Kidney tubule cell (primary cell): Measurements from ENCODE around the gene BMX.

Experiments
- DNase-seq: peaks from one replicate; pipeline ENCODE4 v3.0.0-alpha.2; 2018; ENCODE audit warnings: low spot score

The BMX gene

GRCh38 chrX:15500497-15500966, at the start of gene BMX:
TSS of gene BMX (plus strand) at chrX:15500807. CDS start at chrX:15508354, 7,547 bp downstream.
- no peak for DNase-seq

GRCh38 chrX:15451913-15452312, 48.7 kb upstream of the BMX start:
- no peak for DNase-seq

DNA sequence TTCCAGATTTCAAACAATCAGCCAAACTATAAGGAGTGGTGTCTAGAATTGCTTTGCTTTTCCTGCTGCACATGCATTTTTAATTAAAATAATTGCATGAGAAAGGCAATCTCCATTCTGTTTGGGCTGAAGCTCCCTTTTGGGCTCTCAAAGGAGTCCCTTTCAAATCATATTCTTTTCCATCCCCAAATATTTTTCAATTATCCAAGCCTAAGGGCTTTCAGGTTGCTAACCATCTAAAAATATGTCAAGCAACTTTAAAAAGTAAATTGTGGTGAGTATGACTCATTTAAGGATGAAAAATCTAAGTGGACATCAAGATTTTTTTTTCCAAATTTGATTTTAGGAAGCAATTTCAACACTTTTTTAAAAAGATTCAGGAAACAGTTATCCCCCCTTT, 35.9 kb upstream of the BMX start:
- DNase-seq, result no peak

DNA sequence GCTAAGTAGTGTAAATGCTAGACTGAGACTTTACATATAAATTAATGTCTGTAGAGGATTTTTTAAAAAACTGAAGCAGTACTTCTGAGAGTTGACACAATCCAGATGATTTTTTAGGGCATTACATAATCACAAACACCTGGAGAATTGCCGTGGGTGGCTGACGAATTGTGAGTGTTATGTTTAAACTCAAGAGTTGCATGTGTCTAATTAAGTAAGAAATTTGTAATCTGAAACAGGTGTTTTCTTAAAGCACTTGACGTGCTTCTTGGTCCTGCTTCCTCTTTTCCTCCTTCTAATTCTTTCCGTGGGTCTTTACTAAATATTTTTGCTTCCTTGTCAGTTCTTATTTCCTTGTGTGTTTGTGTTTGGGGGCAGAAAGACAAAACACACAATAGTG, 35.3 kb upstream of the BMX start:
- no peak for DNase-seq

DNA sequence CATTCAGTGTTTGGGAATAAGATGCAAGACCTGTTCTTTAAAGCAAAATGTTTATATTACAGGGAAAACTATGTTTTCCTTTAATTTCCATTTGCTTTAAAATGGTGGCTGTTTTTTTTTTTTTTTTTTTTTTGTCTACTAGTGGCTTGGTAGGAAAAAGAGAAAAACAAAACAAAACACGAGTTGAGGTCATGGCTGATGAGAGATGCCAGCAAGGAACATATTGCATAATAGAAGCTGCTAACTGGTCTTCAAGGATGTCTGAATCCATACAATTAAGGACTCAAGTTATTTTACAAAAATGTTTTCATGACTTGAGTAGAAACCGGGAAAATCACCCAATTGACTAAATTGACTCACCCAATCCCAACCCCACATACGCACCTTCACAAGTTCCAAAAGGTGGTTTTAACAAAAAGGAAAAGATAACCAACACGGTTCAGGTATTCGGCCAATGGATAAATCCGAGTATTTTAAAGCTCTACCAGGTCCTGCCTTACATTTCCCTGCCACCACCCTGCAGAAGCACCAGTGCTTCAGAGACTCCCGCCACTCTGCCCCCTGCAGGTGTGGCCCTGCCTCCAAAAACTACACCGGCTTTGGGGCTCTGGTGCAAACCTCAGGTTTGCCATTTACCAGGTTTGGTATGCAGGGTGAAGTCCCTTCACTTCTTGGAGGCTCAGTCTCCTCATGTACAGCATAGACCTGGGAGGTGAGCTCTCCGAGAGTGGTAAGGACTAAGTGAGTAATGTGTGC, 34.5 kb upstream of the BMX start:
- no peak for DNase-seq

DNA sequence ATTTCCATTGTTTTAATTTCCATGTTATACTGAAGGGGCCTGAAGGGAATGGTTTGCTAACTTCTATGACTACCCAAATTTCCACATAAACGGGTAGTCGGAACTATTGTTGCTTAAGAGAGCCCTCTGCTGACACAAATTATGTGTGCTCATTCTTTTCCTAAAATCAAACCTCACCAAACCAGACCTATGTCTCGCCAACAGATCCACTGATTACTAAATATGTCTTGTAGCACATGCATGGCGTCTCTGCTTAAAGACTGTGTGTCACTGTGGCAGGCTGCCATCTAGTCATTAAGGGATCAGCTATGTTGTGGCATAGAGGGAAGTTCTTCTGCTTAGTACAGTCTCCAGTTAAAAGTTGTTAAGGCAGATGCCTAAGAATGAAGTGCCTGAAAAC, 32.6 kb upstream of the BMX start:
- DNase-seq, result peak; percentile 41

DNA sequence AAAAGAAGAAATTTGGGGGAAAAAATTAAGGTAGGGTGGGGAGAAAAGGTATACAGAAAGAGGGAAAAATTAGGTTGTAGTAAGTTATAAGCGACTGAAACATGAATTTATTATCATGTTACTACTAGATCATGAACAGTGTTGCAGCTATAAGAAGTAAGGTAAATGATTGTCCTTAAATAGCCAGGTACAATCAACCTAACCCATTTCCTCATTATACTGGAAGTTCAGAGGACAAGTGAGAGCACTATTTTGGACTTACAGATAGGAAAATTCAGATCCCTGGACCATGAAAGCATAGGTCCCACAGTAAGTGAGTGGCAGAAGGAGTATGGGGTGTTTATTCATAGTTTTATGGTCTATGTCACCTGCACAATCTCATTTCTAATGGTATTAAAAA, 31.0 kb upstream of the BMX start:
- DNase-seq, result no peak

DNA sequence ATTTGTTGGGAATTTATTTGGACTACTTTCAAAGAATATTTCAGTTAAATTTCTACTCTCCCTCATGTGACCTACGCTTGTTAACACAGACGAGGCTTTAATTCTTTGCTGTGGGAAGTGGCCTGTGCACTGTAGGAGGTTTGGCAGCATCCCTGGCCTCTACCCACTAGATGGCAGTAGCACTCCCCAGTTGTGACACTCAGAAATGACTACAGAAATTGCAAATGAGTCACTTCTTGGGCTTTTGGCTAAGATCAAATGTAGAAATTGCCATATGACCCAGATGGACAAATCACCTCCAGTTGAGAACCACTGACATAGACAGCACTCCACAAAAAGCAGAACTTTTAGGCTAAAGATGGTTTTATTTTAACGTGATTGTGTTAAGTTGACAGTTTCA, 29.6 kb upstream of the BMX start:
- DNase-seq, result peak; percentile 75

DNA sequence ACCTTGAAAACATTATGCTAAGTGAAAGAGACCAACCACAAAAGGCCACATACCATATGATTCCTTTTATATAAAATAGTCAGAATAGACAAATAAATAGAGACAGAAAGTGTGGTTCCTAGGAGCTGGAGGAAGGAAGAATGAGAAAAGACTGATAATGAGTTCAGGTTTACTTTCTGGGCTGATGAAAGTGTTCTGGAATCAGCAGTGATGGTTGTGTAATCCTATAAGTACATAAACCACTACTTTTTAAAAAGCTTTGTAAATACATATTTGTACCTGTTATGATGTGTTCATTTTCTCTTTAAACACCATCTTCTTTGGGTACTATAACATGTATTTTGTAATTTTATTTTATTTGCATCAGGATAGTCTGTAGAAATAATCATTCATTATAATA, 28.1 kb upstream of the BMX start:
- no peak for DNase-seq

- DNase-seq, result no peak
These were observed 26.6 kb upstream of the BMX start for GRCh38 chrX:15474028-15474427.

GRCh38 chrX:15475021-15475420, 25.6 kb upstream of the BMX start:
- peak; percentile 38 for DNase-seq

DNA sequence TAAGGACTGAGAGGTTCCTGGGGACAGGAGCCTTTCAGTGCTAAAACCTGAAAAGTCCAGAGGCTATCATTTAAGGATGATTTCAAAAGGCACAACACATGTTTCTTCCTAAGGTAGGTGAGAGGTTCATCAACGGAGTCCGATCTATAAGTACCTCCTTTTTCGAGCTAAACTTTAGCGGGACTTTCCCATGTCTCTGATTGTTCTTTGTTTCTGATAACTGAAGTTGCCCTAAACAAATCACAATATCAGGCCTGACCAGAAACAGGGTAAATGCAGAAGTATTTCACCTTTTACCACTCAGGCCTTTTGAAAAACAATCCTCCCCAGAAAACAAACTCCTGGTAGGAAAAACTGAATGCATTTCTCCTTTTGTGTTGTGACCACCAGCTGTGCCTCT, 25.1 kb upstream of the BMX start:
- no peak for DNase-seq

DNA sequence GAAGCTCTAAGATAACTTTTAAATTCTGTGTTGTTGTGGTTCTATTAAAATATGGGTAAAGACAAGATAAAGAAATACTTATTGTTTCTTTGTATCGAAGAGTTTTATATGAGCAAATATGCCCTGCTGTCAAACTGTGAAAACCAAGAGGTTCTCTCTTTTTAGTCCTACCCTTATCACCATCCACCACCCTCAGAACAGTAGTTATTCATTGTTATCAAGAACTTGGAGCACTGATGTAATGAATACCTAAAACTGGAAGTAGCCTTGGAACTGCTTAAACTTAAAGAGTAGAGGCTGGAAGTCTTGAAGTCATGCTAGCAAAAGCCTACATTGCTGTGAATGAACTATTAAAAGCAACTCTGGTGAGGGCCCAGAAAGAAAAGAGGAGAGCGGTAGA, 16.7 kb upstream of the BMX start:
- no peak for DNase-seq

DNA sequence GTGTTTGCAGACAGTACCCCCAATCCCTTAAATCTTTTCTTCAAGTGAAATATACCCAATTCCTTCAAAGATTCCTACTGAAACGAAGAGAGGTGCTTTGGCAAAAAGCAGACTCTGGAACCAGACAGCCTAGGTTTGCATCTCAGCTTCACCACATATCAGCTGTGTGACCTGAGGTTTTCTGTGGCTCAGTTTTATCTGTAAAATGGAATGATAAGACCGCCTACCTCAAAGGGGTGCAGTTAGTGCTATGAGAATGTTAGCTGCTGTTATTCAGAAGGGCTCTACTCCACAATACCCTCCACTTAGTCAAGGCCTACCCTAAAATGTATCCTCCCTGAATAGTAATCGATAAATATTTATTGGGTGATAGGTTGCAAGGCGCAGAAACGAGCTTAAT, 8.1 kb upstream of the BMX start:
- DNase-seq, result no peak

GRCh38 chrX:15493118-15493962, 7.3 kb upstream of the BMX start, which contains the start of gene PIR:
TSS of gene PIR (minus strand) at chrX:15493333. CDS start at chrX:15491257, 2,076 bp downstream.
- DNase-seq, result peak; percentile 91

DNA sequence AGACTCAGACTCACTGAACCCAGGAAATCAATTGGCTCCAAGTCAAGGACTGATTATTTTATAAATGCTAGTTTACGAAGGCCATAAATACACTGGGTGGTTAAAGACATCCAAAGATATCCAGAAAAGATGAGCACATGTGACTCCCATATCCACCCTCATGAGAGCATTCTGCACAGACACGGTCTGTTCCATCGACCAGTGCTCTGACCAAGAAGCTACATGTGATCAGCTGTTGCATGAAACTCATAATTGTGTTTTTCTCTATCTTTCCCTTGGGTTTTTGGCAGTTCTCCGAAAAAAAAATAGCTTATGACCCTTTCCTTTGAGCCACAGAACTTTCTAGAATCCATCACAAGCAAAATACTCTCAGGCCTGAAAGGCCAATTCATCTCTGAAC, 4.8 kb upstream of the BMX start:
- DNase-seq, result no peak

DNA sequence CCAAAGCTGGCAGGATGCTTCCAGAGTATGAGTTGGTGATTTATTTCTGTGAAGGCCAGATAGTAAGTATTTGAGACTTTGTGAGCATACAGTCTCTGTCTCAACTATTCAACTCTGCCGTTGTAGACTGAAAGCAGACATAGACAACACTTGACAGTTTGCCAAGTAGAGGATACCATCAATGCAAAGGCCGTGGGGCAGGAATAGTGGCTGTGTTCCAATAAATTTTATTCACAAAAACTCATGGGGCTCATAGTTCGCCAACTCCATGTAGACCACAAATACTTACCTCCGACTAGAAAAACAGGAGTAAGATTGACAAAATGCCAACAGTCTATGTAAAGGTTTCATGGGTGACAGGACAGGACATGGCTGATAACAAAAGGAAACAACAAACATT, 3.8 kb upstream of the BMX start:
- DNase-seq, result no peak

DNA sequence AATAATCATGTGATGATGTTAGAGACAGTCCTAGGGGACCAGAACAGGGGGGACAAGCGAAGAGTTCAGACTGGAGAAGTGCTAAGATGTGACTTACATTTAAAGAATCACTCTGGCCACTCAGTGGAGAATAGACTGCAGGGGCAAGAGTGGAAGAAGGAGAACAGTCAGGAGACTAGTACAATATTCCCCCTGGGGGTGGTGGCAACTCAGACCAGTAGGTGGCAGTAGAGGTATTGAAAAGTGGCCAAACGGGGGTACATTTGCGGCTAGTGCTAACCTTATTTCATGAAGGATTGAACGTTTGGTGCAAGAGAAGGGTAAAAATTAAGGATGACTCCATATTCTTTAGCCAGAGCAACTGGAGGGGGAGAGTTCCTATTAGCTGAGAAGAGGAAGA, 2.7 kb upstream of the BMX start:
- DNase-seq, result peak; percentile 53

GRCh38 chrX:15498741-15499140, 1.9 kb upstream of the BMX start:
- DNase-seq, result no peak

DNA sequence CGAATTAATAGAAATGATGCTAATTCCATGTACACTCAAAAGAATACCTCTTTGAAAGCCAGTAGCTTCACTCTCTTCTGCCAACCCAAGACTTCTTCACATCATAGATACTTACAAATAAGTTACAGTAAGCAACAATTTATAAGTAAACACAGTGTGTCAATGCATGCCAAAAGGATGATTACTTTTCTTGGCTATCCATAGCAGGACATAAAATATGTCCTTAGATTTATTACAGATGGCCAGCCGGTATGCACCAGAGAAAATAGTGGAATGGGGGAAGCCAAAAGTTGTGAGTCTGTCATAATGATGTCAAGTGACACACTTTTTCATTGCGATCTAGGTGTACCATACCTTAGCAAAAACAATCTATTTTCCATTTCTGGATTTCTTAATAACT, 631 bp upstream of the BMX start:
- DNase-seq, result no peak

DNA sequence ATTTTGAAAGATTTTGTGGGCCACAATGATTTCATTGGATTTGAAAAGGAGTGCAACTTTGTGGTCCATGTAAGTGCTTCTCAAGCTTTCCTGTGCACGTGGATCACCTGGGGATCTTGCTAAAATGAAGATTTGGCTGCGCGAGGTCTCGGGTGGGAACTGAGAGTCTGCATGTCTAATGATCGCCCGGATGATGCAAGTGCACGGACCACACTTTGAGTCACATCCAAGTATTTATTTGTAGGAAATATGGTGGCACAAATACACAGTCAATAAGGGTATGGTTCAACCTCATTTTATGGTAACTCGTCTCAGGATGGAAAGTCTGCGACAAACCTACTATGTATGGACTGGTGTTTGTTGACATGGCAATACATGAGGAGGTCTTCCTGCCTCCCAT, 899 bp downstream of the BMX start:
- no peak for DNase-seq

DNA sequence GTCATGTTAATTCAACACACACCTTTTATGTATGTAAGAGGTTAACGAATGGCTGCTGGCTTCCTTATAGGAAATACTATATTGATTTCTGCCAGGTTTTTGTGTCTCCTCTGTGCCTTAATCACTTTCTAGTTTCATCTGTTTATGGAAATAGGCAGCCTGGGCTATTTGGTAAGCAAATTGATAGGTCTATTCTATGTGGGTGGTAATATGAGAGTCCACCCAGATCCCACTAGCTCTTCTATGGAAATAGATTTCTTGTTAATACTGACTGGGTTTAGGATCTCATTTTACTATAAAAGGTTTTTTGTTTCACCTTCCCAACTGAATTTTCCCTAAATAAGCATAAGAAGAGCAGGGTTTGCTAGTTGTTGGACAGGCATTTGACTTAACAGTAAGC, 4.1 kb downstream of the BMX start:
- no peak for DNase-seq

DNA sequence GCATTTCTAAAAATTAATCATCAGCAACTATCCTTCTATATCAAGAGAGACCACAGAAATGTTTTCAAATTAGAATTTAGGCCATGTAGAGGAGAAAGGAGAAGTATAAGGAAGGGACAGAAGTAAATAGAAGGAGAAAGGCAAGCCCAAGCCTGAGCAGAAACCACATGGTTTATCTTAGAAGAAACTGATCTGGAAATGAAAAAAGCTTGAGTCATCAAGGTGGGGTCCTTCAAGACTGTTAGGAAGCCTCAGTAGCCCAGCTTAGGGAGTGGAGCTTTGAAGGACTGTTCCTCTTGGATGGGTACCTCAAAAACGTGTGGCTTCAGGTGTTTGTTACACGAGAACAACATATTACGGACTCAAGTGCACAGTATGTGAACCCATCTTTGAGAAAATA, 4.5 kb downstream of the BMX start:
- no peak for DNase-seq
